Neural progenitor cell (in vitro differentiated cells): ENCODE measurements around the gene PCDHGB2.

Source experiments
- CTCF ChIP-seq: fragments of 200-600 bp; sonication (generic); IDR thresholded peaks from 2 replicates; pipeline ENCODE4 v1.5.1; 2017; ENCODE audit warnings: antibody characterized with exemption, mild to moderate bottlenecking
- EZH2phosphoT487 ChIP-seq: fragments of 200-600 bp; sonication (generic); IDR thresholded peaks from 2 replicates; pipeline ENCODE4 v1.6.1; 2017; ENCODE audit warnings: antibody characterized with exemption

GRCh38 chr5:141360685-141361084, 891 bp downstream of the PCDHGB2 start:
- TF ChIP-seq CTCF, result no peak
- TF ChIP-seq EZH2phosphoT487, result no peak
